HEK293T (cell line): ENCODE measurements around the gene BACE1.

Source experiments
- ARNT ChIP-seq: fragments of 450-650 bp; IDR thresholded peaks from 2 replicates; pipeline ENCODE4 v1.6.1; 2017; ENCODE audit warnings: mild to moderate bottlenecking
- CTBP1 ChIP-seq: fragments of 450-650 bp; IDR thresholded peaks from 2 replicates; pipeline ENCODE4 v1.6.1; 2016; ENCODE audit warnings: borderline replicate concordance
- FOXA1 ChIP-seq: fragments of 450-650 bp; IDR thresholded peaks from 2 replicates; pipeline ENCODE4 v1.6.1; 2016; ENCODE audit warnings: mild to moderate bottlenecking
- FOXM1 ChIP-seq: fragments of 450-650 bp; IDR thresholded peaks from 2 replicates; pipeline ENCODE4 v1.6.1; 2017; ENCODE audit warnings: mild to moderate bottlenecking, borderline replicate concordance
- ZNF384 ChIP-seq: fragments of 450-650 bp; IDR thresholded peaks from 2 replicates; pipeline ENCODE4 v1.6.1; 2016

DNA sequence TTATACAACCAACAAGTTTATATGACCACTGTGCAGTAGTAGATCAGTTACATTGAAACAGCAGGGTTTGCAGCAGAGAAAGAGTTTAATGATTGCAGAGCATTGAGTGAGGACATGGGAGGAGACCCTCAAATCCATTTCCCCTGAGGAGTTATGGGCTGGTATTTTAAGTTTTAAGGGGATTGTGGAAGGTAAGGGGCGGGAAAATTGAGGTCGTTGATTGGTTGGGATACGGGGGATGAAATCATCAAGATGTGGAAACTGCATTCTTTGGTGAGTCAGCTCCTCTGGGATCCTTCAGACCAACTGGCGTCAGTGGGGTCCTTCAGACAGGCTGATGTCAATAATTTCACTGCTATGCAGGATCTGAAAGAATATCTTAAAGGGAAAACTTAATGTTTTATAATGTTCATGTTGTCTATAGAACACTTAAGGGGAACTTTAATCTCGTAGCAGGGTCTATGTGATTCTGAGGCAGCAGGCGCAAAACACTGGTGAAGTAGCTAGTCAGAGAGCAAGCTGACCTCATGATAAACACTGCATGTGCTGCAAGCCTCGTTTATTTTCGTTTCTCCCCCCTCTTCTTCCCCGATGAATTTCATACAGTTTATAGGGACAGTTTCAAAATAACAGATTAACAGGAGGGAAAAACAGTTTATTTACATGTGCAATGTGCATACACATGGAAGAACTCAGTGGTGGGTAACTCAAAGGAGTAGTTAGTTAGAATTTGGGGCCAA, 42.3 kb downstream of the BACE1 start:
- TF ChIP-seq FOXM1 (no peak), ZNF384 (no peak), ARNT (no peak), CTBP1 (no peak; the same call in 1 of the 2 replicates), FOXA1 (no peak)
